ENCODE results near the gene NCAPH2. TPM values are rescaled to one million over a fixed set of nuclear protein-coding genes. Genes with fewer than 3 reads are reported as not detected.

NCAPH2 gene
- total RNA-seq, 1 donor from 2014 or later = 40.9 TPM

- H3K36me3 Mint-ChIP-seq (ENCODE audit: low read depth, unreplicated experiment) = peaks cover 18% of the 10 kb centered on the region
- H3K27ac Mint-ChIP-seq (ENCODE audit: unreplicated experiment) = no peak overlapping the region
- no peak for TF ChIP-seq CTCF (IDR thresholded peaks at IDR 0.05; ENCODE audit: unreplicated experiment)
- peaks cover 6% of the 10 kb centered on the region for H3K4me1 Mint-ChIP-seq (ENCODE audit: unreplicated experiment)
- no peaks in the 10 kb centered on the region for H3K9me3 Mint-ChIP-seq (ENCODE audit: unreplicated experiment)
- H3K4me3 Mint-ChIP-seq (ENCODE audit: unreplicated experiment) = no peak overlapping the region
- peaks cover 10% of the 10 kb centered on the region for H3K27me3 Mint-ChIP-seq (ENCODE audit: unreplicated experiment)
- DNase-seq (ENCODE audit: low spot score) = no peak
These were observed 12.9 kb downstream of the NCAPH2 start for GRCh38 chr22:50520826-50521453.

- Mint-ChIP-seq H3K4me3 (ENCODE audit: unreplicated experiment) (no peak overlapping the region), H3K27me3 (ENCODE audit: unreplicated experiment) (peaks cover 10% of the 10 kb centered on the region), H3K9me3 (ENCODE audit: unreplicated experiment) (no peaks in the 10 kb centered on the region), H3K4me1 (ENCODE audit: unreplicated experiment) (peaks cover 6% of the 10 kb centered on the region), H3K36me3 (ENCODE audit: low read depth, unreplicated experiment) (peaks cover 18% of the 10 kb centered on the region), H3K27ac (ENCODE audit: unreplicated experiment) (no peak overlapping the region)
- DNase-seq (ENCODE audit: low spot score) = no peak
- TF ChIP-seq CTCF (IDR thresholded peaks at IDR 0.05; ENCODE audit: unreplicated experiment) = no peak
These were observed 13.7 kb downstream of the NCAPH2 start for GRCh38 chr22:50521710-50522109.

DNA sequence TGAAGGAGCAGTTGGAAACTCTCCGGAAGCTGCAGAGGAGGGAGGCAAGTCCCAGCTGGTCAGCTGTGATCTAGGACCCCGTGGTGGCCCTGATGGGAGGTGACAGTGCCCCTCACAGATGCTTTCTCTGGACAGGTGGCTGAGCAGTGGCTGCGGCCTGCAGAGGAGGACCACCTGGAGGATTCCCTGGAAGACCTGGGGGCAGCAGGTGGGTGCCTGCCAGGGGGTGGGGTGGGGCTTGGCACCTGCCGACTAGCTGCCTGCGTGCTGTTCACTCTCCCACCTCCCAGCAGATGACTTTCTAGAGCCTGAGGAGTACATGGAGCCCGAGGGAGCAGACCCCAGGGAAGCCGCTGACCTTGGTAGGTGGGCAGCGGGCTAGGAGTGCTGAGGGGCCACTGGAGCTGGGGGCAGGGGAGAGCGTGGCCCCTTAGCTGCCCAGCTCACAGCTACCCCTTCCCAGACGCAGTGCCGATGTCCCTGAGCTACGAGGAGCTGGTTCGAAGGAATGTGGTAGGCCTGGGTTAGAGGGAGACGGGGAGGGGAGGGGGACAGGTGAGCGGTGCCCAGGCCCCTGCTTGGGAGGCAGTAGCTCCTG lies 14.3 kb downstream of the NCAPH2 start:
- TF ChIP-seq CTCF (IDR thresholded peaks at IDR 0.05; ENCODE audit: unreplicated experiment) = no peak
- peaks cover 18% of the 10 kb centered on the region for H3K36me3 Mint-ChIP-seq (ENCODE audit: low read depth, unreplicated experiment)
- H3K4me3 Mint-ChIP-seq (ENCODE audit: unreplicated experiment) = no peak overlapping the region
- H3K4me1 Mint-ChIP-seq (ENCODE audit: unreplicated experiment) = peaks cover 6% of the 10 kb centered on the region
- DNase-seq (ENCODE audit: low spot score) = no peak
- no peak overlapping the region for H3K27ac Mint-ChIP-seq (ENCODE audit: unreplicated experiment)
- H3K27me3 Mint-ChIP-seq (ENCODE audit: unreplicated experiment) = peaks cover 13% of the 10 kb centered on the region
- no peaks in the 10 kb centered on the region for H3K9me3 Mint-ChIP-seq (ENCODE audit: unreplicated experiment)

DNA sequence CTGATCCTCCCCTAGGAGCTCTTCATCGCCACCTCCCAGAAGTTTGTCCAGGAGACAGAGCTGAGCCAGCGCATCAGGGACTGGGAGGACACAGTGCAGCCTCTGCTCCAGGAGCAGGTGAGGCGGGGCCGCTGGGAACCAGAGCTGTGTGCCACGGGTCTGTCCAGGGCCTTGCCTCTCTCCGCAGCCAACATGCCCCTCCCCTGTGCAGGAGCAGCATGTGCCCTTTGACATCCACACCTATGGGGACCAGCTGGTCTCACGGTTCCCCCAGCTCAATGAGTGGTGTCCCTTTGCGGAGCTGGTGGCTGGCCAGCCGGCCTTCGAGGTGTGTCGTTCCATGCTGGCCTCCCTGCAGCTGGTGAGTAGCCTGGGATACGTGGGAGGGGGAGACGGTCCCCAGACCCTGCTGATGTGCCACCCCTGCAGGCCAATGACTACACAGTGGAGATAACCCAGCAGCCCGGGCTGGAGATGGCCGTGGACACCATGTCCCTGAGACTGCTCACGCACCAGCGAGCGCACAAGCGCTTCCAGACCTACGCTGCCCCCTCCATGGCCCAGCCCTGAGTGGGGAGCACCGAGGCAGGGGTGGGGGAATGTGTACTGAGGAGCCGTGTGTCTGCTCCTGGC lies 14.9 kb downstream of the NCAPH2 start:
- Mint-ChIP-seq H3K4me1 (ENCODE audit: unreplicated experiment) (peaks cover 6% of the 10 kb centered on the region), H3K27ac (ENCODE audit: unreplicated experiment) (no peak overlapping the region), H3K36me3 (ENCODE audit: low read depth, unreplicated experiment) (peaks cover 18% of the 10 kb centered on the region), H3K27me3 (ENCODE audit: unreplicated experiment) (peaks cover 19% of the 10 kb centered on the region), H3K9me3 (ENCODE audit: unreplicated experiment) (no peaks in the 10 kb centered on the region), H3K4me3 (ENCODE audit: unreplicated experiment) (peak overlapping the region; percentile 7)
- no peak for DNase-seq (ENCODE audit: low spot score)
- no peak for TF ChIP-seq CTCF (IDR thresholded peaks at IDR 0.05; ENCODE audit: unreplicated experiment)

- peaks cover 24% of the 10 kb centered on the region for H3K27me3 Mint-ChIP-seq (ENCODE audit: unreplicated experiment)
- no peaks in the 10 kb centered on the region for H3K9me3 Mint-ChIP-seq (ENCODE audit: unreplicated experiment)
- DNase-seq (ENCODE audit: low spot score) = no peak
- no peak for TF ChIP-seq CTCF (IDR thresholded peaks at IDR 0.05; ENCODE audit: unreplicated experiment)
- H3K36me3 Mint-ChIP-seq (ENCODE audit: low read depth, unreplicated experiment) = peaks cover 18% of the 10 kb centered on the region
- peaks cover 6% of the 10 kb centered on the region for H3K4me1 Mint-ChIP-seq (ENCODE audit: unreplicated experiment)
- peak overlapping the region; percentile 7 for H3K4me3 Mint-ChIP-seq (ENCODE audit: unreplicated experiment)
- H3K27ac Mint-ChIP-seq (ENCODE audit: unreplicated experiment) = no peak overlapping the region
These were observed 15.4 kb downstream of the NCAPH2 start for GRCh38 chr22:50523458-50523805.

Data from endothelial cell (in vitro differentiated cells).